Caki2 (cell line): ENCODE results near the gene SLC38A1. TPM values are rescaled to one million over a fixed set of nuclear protein-coding genes. Genes with fewer than 3 reads are reported as not detected.

Source experiments
- DNase-seq: peaks from one replicate; pipeline ENCODE4 v3.0.0-alpha.2; 2015; ENCODE audit warnings: low read depth
- in situ Hi-C: cut with HindIII; loops from 2 replicates; pipeline ENCODE4 v1.10.0; 2016; ENCODE audit warnings: low sequenced_read_pairs, low pct_unique_long_range_greater_than_20kb, mixed read lengths
- total RNA-seq: library from RNA; depleted of rRNA; stranded (reverse); fragments of >200 nt; shearing (Covaris generic); gene quantifications from 2 replicates; pipeline ENCODE4 v1.2.3, GENCODE V29; 2014; ENCODE audit warnings: low replicate concordance

SLC38A1 gene
- total RNA-seq, 1 experiment from 2014 or later, result 49.4 TPM

GRCh38 chr12:46244273-46244915 is 24.4 kb downstream of the SLC38A1 start:
- DNase-seq, result no peak
- in situ Hi-C loops, result no loop called here

- in situ Hi-C loops, result no loop called here
- DNase-seq, result no peak
Measured at GRCh38 chr12:46242569-46242968, 26.3 kb downstream of the SLC38A1 start.

GRCh38 chr12:46240436-46240835 is 28.4 kb downstream of the SLC38A1 start:
- in situ Hi-C loops, result no loop called here
- no peak for DNase-seq

GRCh38 chr12:46238821-46239220 is 30.0 kb downstream of the SLC38A1 start:
- DNase-seq, result no peak
- in situ Hi-C loops, result no loop called here

- in situ Hi-C loops, result no loop called here
- no peak for DNase-seq
Measured at GRCh38 chr12:46237371-46238045, 31.3 kb downstream of the SLC38A1 start.

GRCh38 chr12:46234000-46234399 is 34.8 kb downstream of the SLC38A1 start:
- DNase-seq, result no peak
- in situ Hi-C loops, result no loop called here

- no peak for DNase-seq
- in situ Hi-C loops, result no loop called here
Measured at GRCh38 chr12:46233423-46233822, 35.4 kb downstream of the SLC38A1 start.

- in situ Hi-C loops, result no loop called here
- DNase-seq, result no peak
Measured at GRCh38 chr12:46230983-46231382, 37.9 kb downstream of the SLC38A1 start.

- no peak for DNase-seq
- in situ Hi-C loops, result no loop called here
Measured at GRCh38 chr12:46230306-46230705, 38.5 kb downstream of the SLC38A1 start.

GRCh38 chr12:46227616-46228015 is 41.2 kb downstream of the SLC38A1 start:
- in situ Hi-C loops, result no loop called here

GRCh38 chr12:46224386-46224785 is 44.5 kb downstream of the SLC38A1 start:
- in situ Hi-C loops, result no loop called here
- no peak for DNase-seq

More at GRCh38 chr12:46227616-46228015, 41.2 kb downstream of the SLC38A1 start:
- no peak for DNase-seq

- in situ Hi-C loops, result no loop called here
- no peak for DNase-seq
Measured at GRCh38 chr12:46223047-46223446, 45.8 kb downstream of the SLC38A1 start.

- in situ Hi-C loops, result no loop called here
- DNase-seq, result no peak
Measured at GRCh38 chr12:46222636-46223035, 46.2 kb downstream of the SLC38A1 start.

- in situ Hi-C loops, result no loop called here
Measured at GRCh38 chr12:46221255-46222128, 47.4 kb downstream of the SLC38A1 start.

GRCh38 chr12:46219877-46220655 is 48.8 kb downstream of the SLC38A1 start:
- DNase-seq, result peak; percentile 51
- in situ Hi-C loops, result no loop called here

More at GRCh38 chr12:46221255-46222128, 47.4 kb downstream of the SLC38A1 start:
- DNase-seq, result no peak

GRCh38 chr12:46219132-46219876 is 49.5 kb downstream of the SLC38A1 start:
- DNase-seq, result no peak
- in situ Hi-C loops, result no loop called here

- in situ Hi-C loops, result no loop called here
Measured at GRCh38 chr12:46218322-46219095, 50.3 kb downstream of the SLC38A1 start.

More at GRCh38 chr12:46218322-46219095, 50.3 kb downstream of the SLC38A1 start:
- no peak for DNase-seq
